SKM-1 treated with dmso at 0.1 percent for 144 hours (cell line): Measurements from ENCODE around the gene COL16A1.

Experiments used
- DNase-seq: peaks from one replicate; lab custom pipeline; 2025; ENCODE audit not compliant: unreplicated experiment; lab: John Stamatoyannopoulos, UW

Gene COL16A1

GRCh38 chr1:31688233-31688918 is 15.4 kb downstream of the COL16A1 start:
- no peak for DNase-seq

GRCh38 chr1:31687601-31688000 is 16.2 kb downstream of the COL16A1 start:
- no peak for DNase-seq

- no peak for DNase-seq
These were observed 18.0 kb downstream of the COL16A1 start for GRCh38 chr1:31685795-31686194.

GRCh38 chr1:31683997-31684396 is 19.8 kb downstream of the COL16A1 start:
- no peak for DNase-seq

- DNase-seq, result no peak
These were observed 22.4 kb downstream of the COL16A1 start for GRCh38 chr1:31681415-31681814.

GRCh38 chr1:31679676-31680230 is 24.1 kb downstream of the COL16A1 start:
- DNase-seq, result no peak

- DNase-seq, result no peak
These were observed 24.7 kb downstream of the COL16A1 start for GRCh38 chr1:31679091-31679490.

- DNase-seq, result no peak
These were observed 25.1 kb downstream of the COL16A1 start for GRCh38 chr1:31678681-31679080.

- no peak for DNase-seq
These were observed 25.9 kb downstream of the COL16A1 start for GRCh38 chr1:31677949-31678348.

- DNase-seq, result no peak
These were observed 26.4 kb downstream of the COL16A1 start for GRCh38 chr1:31677401-31677800.

GRCh38 chr1:31675756-31676155 is 28.1 kb downstream of the COL16A1 start:
- DNase-seq, result no peak

GRCh38 chr1:31675161-31675560 is 28.7 kb downstream of the COL16A1 start:
- no peak for DNase-seq

- DNase-seq, result no peak
These were observed 29.2 kb downstream of the COL16A1 start for GRCh38 chr1:31674626-31675025.

GRCh38 chr1:31673433-31673832 is 30.4 kb downstream of the COL16A1 start:
- DNase-seq, result no peak

- no peak for DNase-seq
These were observed 30.8 kb downstream of the COL16A1 start for GRCh38 chr1:31672986-31673385.

- no peak for DNase-seq
These were observed 32.1 kb downstream of the COL16A1 start for GRCh38 chr1:31671561-31672201.

- no peak for DNase-seq
These were observed 32.7 kb downstream of the COL16A1 start for GRCh38 chr1:31671147-31671546.

GRCh38 chr1:31670593-31670964 is 33.2 kb downstream of the COL16A1 start:
- DNase-seq, result no peak

- DNase-seq, result peak; percentile 13
These were observed 33.8 kb downstream of the COL16A1 start for GRCh38 chr1:31669786-31670592.

GRCh38 chr1:31669433-31669785 is 34.4 kb downstream of the COL16A1 start:
- no peak for DNase-seq

GRCh38 chr1:31668303-31668883 is 35.4 kb downstream of the COL16A1 start:
- DNase-seq, result no peak
